Spleen (tissue), 11 donors: ENCODE measurements around the gene TMEM94. TPM values are rescaled to one million over a fixed set of nuclear protein-coding genes. Genes with fewer than 3 reads are reported as not detected.

Experiments used
- DNase-seq: peaks from one replicate; pipeline ENCODE4 v3.0.0-alpha.2; 2020
- H3K27ac ChIP-seq, 8 donors: fragments of 200-600 bp; sonication (generic) in 7 of 8; 1 replicate in 4 of 8; 2 replicates in 4 of 8; pipeline versions ENCODE4 v1.5.0 to v1.8.0; 2016 to 2021; ENCODE audit warnings: inconsistent platforms in 4 of 8, mild to moderate bottlenecking in 4 of 8, moderate library complexity in 1 of 8
- H3K27me3 ChIP-seq, 7 donors: fragments of 200-600 bp; sonication (generic) in 6 of 7; replicated peaks in 1 of 7; 1 replicate in 4 of 7; 2 replicates in 3 of 7; pipeline versions ENCODE4 v1.5.0 to v1.8.0; 2016 to 2021; ENCODE audit warnings: inconsistent platforms in 3 of 7, mild to moderate bottlenecking in 1 of 7
- H3K36me3 ChIP-seq, 6 donors: fragments of 200-600 bp; sonication (generic) in 5 of 6; 1 replicate in 4 of 6; 2 replicates in 2 of 6; pipeline versions ENCODE4 v1.5.0 to v1.8.0; 2016 to 2021; ENCODE audit warnings: inconsistent platforms in 2 of 6
- H3K4me1 ChIP-seq, 6 donors: fragments of 200-600 bp; sonication (generic) in 5 of 6; 1 replicate in 3 of 6; 2 replicates in 3 of 6; pipeline versions ENCODE4 v1.5.0 to v1.8.0; 2016 to 2021; ENCODE audit warnings: inconsistent platforms in 3 of 6
- H3K4me3 ChIP-seq, 8 donors: fragments of 200-600 bp; sonication (generic) in 7 of 8; 1 replicate in 4 of 8; 2 replicates in 4 of 8; pipeline versions ENCODE4 v1.5.0 to v1.8.0; 2016 to 2021; ENCODE audit warnings: inconsistent platforms in 4 of 8, mild to moderate bottlenecking in 4 of 8, moderate library complexity in 2 of 8
- H3K9me3 ChIP-seq, 8 donors: fragments of 200-600 bp; sonication (generic) in 7 of 8; 1 replicate in 4 of 8; 2 replicates in 4 of 8; pipeline versions ENCODE4 v1.5.0 to v1.8.0; 2016 to 2021; ENCODE audit warnings: inconsistent platforms in 4 of 8
- POLR2A ChIP-seq, 3 donors: fragments of 450-650 bp; IDR thresholded peaks; one replicate each; pipeline ENCODE4 v1.5.1; 2017; ENCODE audit warnings: antibody characterized with exemption in 3 of 3, mild to moderate bottlenecking in 1 of 3
- POLR2AphosphoS5 ChIP-seq, 3 donors: sonication (generic); formaldehyde crosslinking; IDR thresholded peaks; one replicate each; pipeline ENCODE4 v1.5.1; 2017; ENCODE audit warnings: antibody characterized with exemption in 3 of 3
- WGBS, 5 donors: extraction: QIAGEN DNeasy Blood & Tissue Kit in 3 of 5; methylation state at CpG; one replicate each; pipeline versions ENCODE4 v1.1.5 to v1.1.7; 2013 to 2018; 5-methylcytosine and 5-hydroxymethylcytosine counted together
- intact Hi-C: fragments of 100-400 bp; cut with DNase I; formaldehyde crosslinking; loops from one replicate; pipeline ENCODE4 v1.15.0; 2023; ENCODE audit warnings: low total_unique reads
- polyA plus RNA-seq, 3 donors: library from polyadenylated mRNA; stranded (reverse); fragments of 200-250 nt; gene quantifications; one replicate each; pipeline ENCODE4 v1.2.1, GENCODE V29; 2013
- total RNA-seq, 7 donors: library from RNA; depleted of rRNA in 3 of 7; stranded (reverse); fragments of >200 nt in 3 of 7; fragmentation: NEBNext Ultra II Directional in 4 of 7; extraction: Animal tissue kit (Norgen Biotek cat#: 25700) in 4 of 7; gene quantifications; one replicate each; pipeline versions ENCODE4 v1.1.0 to v1.2.1, GENCODE V29; 2016 to 2021
- TF ChIP-seq, protein P1 (sequence below), 11 experiments: fragments of 200-600 bp in 7 of 11; fragments of 450-650 bp in 4 of 11; sonication (generic) in 4 of 11; IDR thresholded peaks in 8 of 11; conservative IDR thresholded peaks in 3 of 11; 1 replicate in 7 of 11; 2 replicates in 4 of 11; pipeline versions ENCODE4 v1.4.0 to v1.8.0; 2016 to 2021; ENCODE audit warnings: antibody characterized with exemption in 11 of 11, inconsistent platforms in 4 of 11, mild to moderate bottlenecking in 1 of 11
- donor health status: healthy with polysubstance abuse.
- donor health status: DM: no; HTN: no; CAD: no; lungs with moderate emphysema.
- donor health status: DM: no; HTN: no; CAD: no.
- donor health status: Bipolar disorder and iron deficiency.
- donor health status: healthy.
- donor health status: DM: no; HTN: no; CAD: no.
- donor health status: DM: yes; HTN: yes; CAD: no.

The TMEM94 gene
- total and polyA plus RNA-seq, 10 donors: 24.8 to 101 (median 85.9) TPM

GRCh38 chr17:75503976-75504346, 47.5 kb downstream of the TMEM94 start:
- TF ChIP-seq, protein P1, sequence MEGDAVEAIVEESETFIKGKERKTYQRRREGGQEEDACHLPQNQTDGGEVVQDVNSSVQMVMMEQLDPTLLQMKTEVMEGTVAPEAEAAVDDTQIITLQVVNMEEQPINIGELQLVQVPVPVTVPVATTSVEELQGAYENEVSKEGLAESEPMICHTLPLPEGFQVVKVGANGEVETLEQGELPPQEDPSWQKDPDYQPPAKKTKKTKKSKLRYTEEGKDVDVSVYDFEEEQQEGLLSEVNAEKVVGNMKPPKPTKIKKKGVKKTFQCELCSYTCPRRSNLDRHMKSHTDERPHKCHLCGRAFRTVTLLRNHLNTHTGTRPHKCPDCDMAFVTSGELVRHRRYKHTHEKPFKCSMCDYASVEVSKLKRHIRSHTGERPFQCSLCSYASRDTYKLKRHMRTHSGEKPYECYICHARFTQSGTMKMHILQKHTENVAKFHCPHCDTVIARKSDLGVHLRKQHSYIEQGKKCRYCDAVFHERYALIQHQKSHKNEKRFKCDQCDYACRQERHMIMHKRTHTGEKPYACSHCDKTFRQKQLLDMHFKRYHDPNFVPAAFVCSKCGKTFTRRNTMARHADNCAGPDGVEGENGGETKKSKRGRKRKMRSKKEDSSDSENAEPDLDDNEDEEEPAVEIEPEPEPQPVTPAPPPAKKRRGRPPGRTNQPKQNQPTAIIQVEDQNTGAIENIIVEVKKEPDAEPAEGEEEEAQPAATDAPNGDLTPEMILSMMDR (IDR thresholded peaks at IDR 0.05 in 8 of 11, conservative IDR thresholded peaks at IDR 0.05 in 3 of 11): no peak
- no peak for TF ChIP-seq POLR2A (IDR thresholded peaks at IDR 0.05)
- TF ChIP-seq POLR2AphosphoS5 (IDR thresholded peaks at IDR 0.05): no peak
- 59 to 82% (median 63%) methylated on average over 7 to 13 of the region's 13 CpGs for WGBS, 5 donors
- Histone ChIP-seq H3K36me3 (peaks cover 0 to 95% (median 19%) of the 10 kb centered on the region in 6 donors), H3K27me3 (no peaks in the 10 kb centered on the region), H3K4me3 (no peak overlapping the region), H3K9me3 (no peaks in the 10 kb centered on the region), H3K27ac (peak overlapping the region in 5 of 8 donors; percentile 14 to 90 (median 82)), H3K4me1 (peaks cover 0 to 100% (median 65%) of the 10 kb centered on the region in 6 donors)
- DNase-seq: no peak
- intact Hi-C loops: no loop called here

- H3K27ac ChIP-seq: peak overlapping the region in 5 of 8 donors; percentile 23 to 90 (median 82)
- H3K36me3 ChIP-seq: peaks cover 0 to 89% (median 16%) of the 10 kb centered on the region in 6 donors
- WGBS, 5 donors: 62 to 79% (median 68%) methylated on average over 20 to 32 of the region's 32 CpGs
- H3K27me3 ChIP-seq: no peaks in the 10 kb centered on the region
- peak overlapping the region in 1 of 8 donors; percentile 11 for H3K4me3 ChIP-seq
- intact Hi-C loops: no loop called here
- TF ChIP-seq POLR2AphosphoS5 (IDR thresholded peaks at IDR 0.05) (peak; percentile 67 to 78 (median 73)), POLR2A (IDR thresholded peaks at IDR 0.05) (no peak)
- TF ChIP-seq, protein P1 (IDR thresholded peaks at IDR 0.05 in 8 of 11, conservative IDR thresholded peaks at IDR 0.05 in 3 of 11): peak; percentile 46 to 79 (median 71)
- peaks cover 0 to 100% (median 62%) of the 10 kb centered on the region in 6 donors for H3K4me1 ChIP-seq
- peak; percentile 85 for DNase-seq
- H3K9me3 ChIP-seq: no peaks in the 10 kb centered on the region
Observed at GRCh38 chr17:75504347-75505151, 48.1 kb downstream of the TMEM94 start.

- H3K27ac ChIP-seq: peak overlapping the region in 4 of 8 donors; percentile 54 to 90 (median 86)
- DNase-seq: no peak
- peaks cover 0 to 98% (median 59%) of the 10 kb centered on the region in 6 donors for H3K4me1 ChIP-seq
- TF ChIP-seq POLR2AphosphoS5 (IDR thresholded peaks at IDR 0.05) (no peak), POLR2A (IDR thresholded peaks at IDR 0.05) (no peak)
- TF ChIP-seq, protein P1 (IDR thresholded peaks at IDR 0.05 in 8 of 11, conservative IDR thresholded peaks at IDR 0.05 in 3 of 11): no peak
- no peak overlapping the region for H3K4me3 ChIP-seq
- H3K27me3 ChIP-seq: no peaks in the 10 kb centered on the region
- H3K36me3 ChIP-seq: peaks cover 0 to 83% (median 14%) of the 10 kb centered on the region in 6 donors
- intact Hi-C loops: no loop called here
- H3K9me3 ChIP-seq: no peaks in the 10 kb centered on the region
- 68 to 92% (median 75%) methylated on average over 4 of the region's 4 CpGs for WGBS, 5 donors
Observed at GRCh38 chr17:75505152-75505409, 48.6 kb downstream of the TMEM94 start.

GRCh38 chr17:75505640-75506039, 49.2 kb downstream of the TMEM94 start:
- Histone ChIP-seq H3K27ac (peak overlapping the region in 5 of 8 donors; percentile 21 to 90 (median 82)), H3K9me3 (no peaks in the 10 kb centered on the region), H3K4me3 (no peak overlapping the region), H3K4me1 (peaks cover 0 to 98% (median 59%) of the 10 kb centered on the region in 6 donors), H3K36me3 (peaks cover 0 to 80% (median 8%) of the 10 kb centered on the region in 6 donors), H3K27me3 (no peaks in the 10 kb centered on the region)
- peak; percentile 40 for DNase-seq
- TF ChIP-seq POLR2A (IDR thresholded peaks at IDR 0.05) (no peak), POLR2AphosphoS5 (IDR thresholded peaks at IDR 0.05) (no peak)
- TF ChIP-seq, protein P1 (IDR thresholded peaks at IDR 0.05 in 8 of 11, conservative IDR thresholded peaks at IDR 0.05 in 3 of 11): no peak
- WGBS, 5 donors: 74 to 82% (median 76%) methylated on average over 15 of the region's 15 CpGs
- intact Hi-C loops: no loop called here
